Measurements from ENCODE around the gene CLEC9A.

Gene CLEC9A

GRCh38 chr12:10067942-10068341 is 37.5 kb downstream of the CLEC9A start:
- DNase-seq, result no peak

- no peak for DNase-seq
Measured at GRCh38 chr12:10068644-10069043, 38.2 kb downstream of the CLEC9A start.

GRCh38 chr12:10069099-10069498 is 38.6 kb downstream of the CLEC9A start:
- no peak for DNase-seq

GRCh38 chr12:10069976-10070375 is 39.5 kb downstream of the CLEC9A start:
- no peak for DNase-seq

DNA sequence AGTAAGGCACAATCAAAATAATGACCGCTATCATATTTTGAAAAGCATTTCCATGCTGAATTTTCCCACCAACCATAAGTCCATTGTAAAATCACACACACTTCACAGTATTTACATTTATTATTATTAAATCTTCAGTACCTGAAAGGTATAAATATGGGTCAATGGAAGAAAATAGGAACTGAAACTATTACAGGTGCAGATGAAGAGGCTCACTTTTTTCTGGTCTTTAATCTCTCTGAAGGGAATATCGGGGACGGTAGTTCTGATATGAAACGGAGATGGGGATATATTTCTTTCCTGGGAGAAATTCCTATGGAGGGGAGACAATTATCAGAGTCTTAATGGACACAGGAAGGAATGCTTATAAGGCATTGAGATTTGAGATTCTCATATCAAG is 39.9 kb downstream of the CLEC9A start:
- no peak for DNase-seq

- no peak for DNase-seq
Measured at GRCh38 chr12:10072131-10072530, 41.6 kb downstream of the CLEC9A start.

DNA sequence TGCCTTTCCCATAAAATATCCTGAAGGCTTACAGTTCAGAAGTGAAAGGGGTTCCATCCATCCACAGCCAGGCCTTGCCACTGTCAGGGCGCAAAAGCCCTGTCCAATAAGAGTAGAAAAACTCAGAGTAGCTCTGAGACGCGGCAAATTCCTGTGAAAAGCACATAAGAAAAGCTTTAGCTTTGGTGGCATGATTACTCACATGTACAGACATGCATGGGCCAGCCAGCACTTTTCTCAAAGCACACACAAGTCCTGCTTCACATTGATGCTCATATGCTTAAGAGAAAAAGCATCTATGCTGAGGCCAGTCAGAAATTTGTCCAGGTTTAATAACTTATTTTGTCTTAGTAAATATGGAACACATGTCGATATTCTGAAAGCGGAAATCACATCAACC is 42.8 kb downstream of the CLEC9A start:
- no peak for DNase-seq

DNA sequence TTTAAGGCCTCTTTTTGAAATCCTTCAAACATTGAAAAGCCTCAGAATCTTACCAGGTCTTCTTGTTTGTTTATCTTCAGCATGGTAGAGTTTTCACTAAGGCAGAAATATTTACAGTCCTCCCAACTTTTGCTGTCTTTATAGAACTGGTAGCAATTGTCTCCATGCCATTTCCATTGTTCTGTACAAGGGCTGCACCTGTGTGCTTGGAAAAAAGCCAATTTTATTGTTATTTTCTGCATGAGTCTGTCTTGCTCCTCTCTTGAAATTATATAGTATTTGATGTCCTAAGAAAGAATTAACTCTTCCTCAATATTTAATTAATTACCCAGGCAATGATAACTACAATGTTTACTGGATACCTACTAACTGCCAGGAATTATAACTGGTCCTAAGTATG is 45.0 kb downstream of the CLEC9A start:
- no peak for DNase-seq

GRCh38 chr12:10082117-10082874 is 51.8 kb downstream of the CLEC9A start:
- no peak for DNase-seq

GRCh38 chr12:10084733-10085132 is 54.3 kb downstream of the CLEC9A start:
- DNase-seq, result no peak

DNA sequence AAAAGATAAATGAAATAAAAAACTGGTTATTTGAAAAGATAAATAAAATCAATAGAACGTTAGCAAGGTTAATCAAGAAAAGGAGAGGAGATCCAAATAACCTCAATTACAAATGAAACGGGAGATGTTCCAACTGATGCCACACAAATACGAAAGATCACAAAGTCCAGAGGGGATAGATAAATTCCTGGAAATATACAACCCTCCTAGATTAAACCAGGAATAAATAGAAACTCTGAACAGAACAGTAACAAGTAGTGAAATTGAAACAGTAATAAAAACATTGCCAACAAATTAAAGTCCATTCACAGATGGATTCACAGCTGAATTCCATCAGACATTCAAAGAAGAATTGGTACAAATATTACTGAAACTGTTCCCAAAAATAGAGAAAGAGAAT is 55.9 kb downstream of the CLEC9A start:
- no peak for DNase-seq

DNA sequence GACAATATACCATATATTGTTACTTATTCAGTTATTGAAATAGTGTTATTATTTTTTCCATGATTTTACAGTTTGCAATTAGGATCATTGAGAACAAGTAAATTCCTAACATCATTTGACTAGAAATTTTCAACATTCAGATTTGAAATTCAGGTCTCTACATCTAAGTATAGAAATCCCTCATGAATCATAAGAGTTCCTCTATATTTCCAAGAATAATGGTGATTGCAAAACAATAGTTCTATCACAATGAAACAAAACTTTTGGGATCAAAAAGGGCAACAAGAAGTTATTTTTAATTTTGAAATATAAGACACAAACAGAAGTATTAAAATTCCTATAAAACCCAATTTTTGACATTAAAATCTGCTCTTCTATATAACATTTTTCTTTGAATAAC is 57.5 kb downstream of the CLEC9A start:
- no peak for DNase-seq

GRCh38 chr12:10088955-10089900 is 58.7 kb downstream of the CLEC9A start:
- DNase-seq, result no peak

- no peak for DNase-seq
Measured at GRCh38 chr12:10094646-10095395, 64.3 kb downstream of the CLEC9A start.

DNA sequence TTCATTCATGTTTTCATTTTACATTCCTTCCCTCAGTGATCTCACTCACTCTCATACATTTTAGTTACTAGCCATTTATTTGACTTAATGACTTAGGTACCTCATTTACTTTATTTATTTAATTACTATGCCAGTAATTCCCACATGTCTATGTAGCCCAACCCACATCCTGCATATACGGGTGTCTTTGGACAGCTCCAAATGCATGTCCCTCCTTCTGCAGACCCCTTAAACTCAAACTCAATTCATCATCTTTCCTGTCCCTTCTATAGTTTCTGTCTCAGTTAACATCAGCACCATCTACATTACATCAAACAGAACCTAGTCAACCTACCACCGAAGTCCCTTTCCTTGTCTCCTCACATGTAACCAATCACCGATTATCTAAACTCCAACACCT is 65.5 kb downstream of the CLEC9A start:
- no peak for DNase-seq

GRCh38 chr12:10097521-10097920 is 67.0 kb downstream of the CLEC9A start:
- DNase-seq, result no peak

DNA sequence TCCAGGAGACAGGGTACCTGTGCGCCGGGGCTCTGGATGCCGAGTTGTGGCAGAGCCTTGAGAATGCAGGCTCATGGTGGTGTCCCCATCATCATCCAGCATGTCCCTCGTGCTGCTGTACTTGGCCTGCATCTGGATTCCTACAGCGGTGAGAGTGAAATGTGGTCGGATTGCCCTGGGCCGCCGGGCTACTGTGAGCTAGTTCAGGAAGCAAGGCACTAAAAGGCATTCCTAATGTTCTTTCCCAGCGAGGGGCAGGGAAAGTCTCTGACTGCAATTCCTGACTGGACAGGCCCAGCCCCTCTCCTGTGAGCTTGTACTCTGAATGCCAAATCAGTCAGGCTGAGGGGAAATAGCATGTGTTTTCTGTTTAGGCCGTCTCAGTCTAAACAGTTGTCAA is 68.3 kb downstream of the CLEC9A start, which contains the start of gene CLEC1A:
Gene CLEC1A, minus strand, starts transcription at position 195 of the 400 bp plus-strand sequence. Its CDS starts 63 bp downstream, at position 132.
- DNase-seq, result no peak

DNA sequence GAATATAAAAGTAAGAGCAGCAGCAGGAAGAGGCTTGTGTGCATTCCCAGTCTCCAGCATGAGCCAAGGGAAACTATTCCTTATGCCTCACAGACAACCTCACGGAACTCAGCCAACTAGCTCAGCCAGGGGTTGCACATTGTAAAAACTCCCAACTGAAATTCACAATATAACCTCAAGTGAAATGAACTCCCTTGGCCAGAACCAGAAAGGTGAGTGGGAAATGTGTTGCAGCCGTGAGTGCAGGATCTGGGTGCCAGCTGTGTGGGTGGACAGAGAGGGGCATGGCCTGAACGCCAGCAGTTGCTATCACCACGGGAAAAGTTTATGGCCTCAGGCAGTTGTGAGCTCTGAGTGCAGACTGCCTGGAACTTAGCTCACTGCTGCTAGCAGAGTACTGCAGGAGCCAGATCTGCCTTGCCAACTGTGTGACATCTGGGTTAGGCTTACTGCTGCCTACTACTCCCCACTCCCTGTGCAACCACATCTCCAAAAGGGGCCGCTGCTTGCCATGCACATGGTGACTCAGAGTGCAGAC is 70.6 kb downstream of the CLEC9A start:
- DNase-seq, result no peak

- DNase-seq, result no peak
Measured at GRCh38 chr12:10101648-10102220, 71.3 kb downstream of the CLEC9A start.

- no peak for DNase-seq
Measured at GRCh38 chr12:10102322-10102721, 71.8 kb downstream of the CLEC9A start.

DNA sequence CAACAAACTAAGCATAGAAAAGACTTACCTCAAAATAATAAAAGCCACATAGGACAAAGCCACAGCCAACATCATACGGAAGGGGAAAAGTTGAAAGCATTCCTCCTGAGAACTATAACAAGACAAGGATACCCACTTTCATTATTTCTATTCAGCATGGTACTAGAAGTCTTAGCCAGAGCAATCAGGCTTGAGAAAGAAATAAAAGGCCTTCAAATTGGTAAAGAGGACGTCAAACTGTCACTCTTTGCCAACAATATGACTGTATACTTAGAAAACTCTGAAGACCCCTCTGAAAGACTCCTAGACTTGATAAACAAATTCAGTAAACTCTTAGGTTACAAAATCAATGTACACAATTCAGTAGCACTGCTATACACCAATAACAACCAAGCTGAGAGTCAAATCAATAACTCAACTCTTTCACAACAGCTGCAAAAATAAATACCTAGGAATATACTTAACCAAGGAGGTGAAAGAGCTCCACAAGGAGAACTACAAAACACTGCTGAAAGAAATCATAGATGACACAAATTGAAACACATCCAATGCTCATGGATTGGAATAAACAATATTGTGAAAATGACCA is 79.9 kb downstream of the CLEC9A start:
- DNase-seq, result no peak

- DNase-seq, result no peak
Measured at GRCh38 chr12:10111451-10111850, 81.0 kb downstream of the CLEC9A start.
